SK-N-SH (cell line): Measurements from ENCODE around the gene NUSAP1. TPM values are rescaled to one million over a fixed set of nuclear protein-coding genes. Genes with fewer than 3 reads are reported as not detected.
"Not testable (repeated sequence)": the region's sequence is repeated elsewhere in the genome, so short reads cannot be mapped to it uniquely, and the experiment has no call there.

Experiments used
- CTCF ChIA-PET: fragments of 300-600, 350-600 bp; formaldehyde crosslinking; extraction: SDS; loops from one replicate; lab custom pipeline; 2021; lab: Yijun Ruan, JAX
- POLR2A ChIA-PET: fragments of 350-600 bp; sonication (Branson Sonifier 250); formaldehyde crosslinking; extraction: SDS; loops from one replicate; lab custom pipeline; 2020; ENCODE audit warnings: antibody characterized with exemption, inconsistent platforms; lab: Yijun Ruan, JAX
- DNase-seq: peaks from one replicate; pipeline ENCODE4 v3.0.0; 2012
- H2AFZ ChIP-seq: fragments of 200-600 bp; sonication (generic); 2 replicates; pipeline ENCODE4 v1.8.1; 2016; ENCODE audit warnings: antibody characterized with exemption, mild to moderate bottlenecking, low read depth
- H3F3A ChIP-seq: fragments of 200-600 bp; sonication (generic); replicated peaks from 2 replicates; pipeline ENCODE3; 2016; ENCODE audit warnings: antibody characterized with exemption, mild to moderate bottlenecking; ENCODE audit not compliant: insufficient read depth
- H3K27ac ChIP-seq, 2 experiments: fragments of 200-500 bp in 1 of 2; fragments of 200-600 bp in 1 of 2; sonication (Bioruptor generic) in 1 of 2; sonication (generic), shearing (Covaris generic) in 1 of 2; 2 replicates each; pipeline versions ENCODE4 v1.5.1 to v1.6.1; 2014 to 2016; ENCODE audit warnings: low read depth in 2 of 2, inconsistent platforms in 1 of 2, low read length in 1 of 2, mild to moderate bottlenecking in 1 of 2, mixed read lengths in 1 of 2
- H3K27me3 ChIP-seq: fragments of 200-600 bp; sonication (generic), shearing (Covaris generic); 2 replicates; pipeline ENCODE4 v1.6.1; 2016; ENCODE audit warnings: mixed run types; ENCODE audit not compliant: insufficient read depth
- H3K36me3 ChIP-seq, 2 experiments: fragments of 200-500 bp in 1 of 2; fragments of 200-600 bp in 1 of 2; sonication (Bioruptor generic) in 1 of 2; sonication (generic) in 1 of 2; replicated peaks in 1 of 2; 2 replicates each; pipeline versions ENCODE3 to v1.5.1; 2014 to 2016; ENCODE audit warnings: low read length in 1 of 2, mild to moderate bottlenecking in 1 of 2; ENCODE audit not compliant: insufficient read depth in 2 of 2, control insufficient read depth in 1 of 2
- H3K4me1 ChIP-seq, 2 experiments: fragments of 200-500 bp in 1 of 2; fragments of 200-600 bp in 1 of 2; sonication (Bioruptor generic) in 1 of 2; sonication (generic), shearing (Covaris generic) in 1 of 2; 2 replicates each; pipeline versions ENCODE4 v1.5.1 to v1.6.1; 2014 to 2016; ENCODE audit warnings: low read depth in 1 of 2, low read length in 1 of 2, mixed run types in 1 of 2; ENCODE audit not compliant: insufficient read depth in 2 of 2, control insufficient read depth in 1 of 2
- H3K4me2 ChIP-seq: fragments of 200-600 bp; sonication (generic), shearing (Covaris generic); 2 replicates; pipeline ENCODE4 v1.6.1; 2017; ENCODE audit warnings: mixed run types
- H3K4me3 ChIP-seq, 2 experiments: fragments of 200-500 bp in 1 of 2; fragments of 200-600 bp in 1 of 2; sonication (Bioruptor generic) in 1 of 2; sonication (generic), shearing (Covaris generic) in 1 of 2; 2 replicates each; pipeline versions ENCODE4 v1.5.1 to v1.8.1; 2014 to 2016; ENCODE audit warnings: low read depth in 2 of 2, inconsistent platforms in 1 of 2, low read length in 1 of 2, mild to moderate bottlenecking in 1 of 2, mixed read lengths in 1 of 2, moderate library complexity in 1 of 2
- H3K79me2 ChIP-seq: fragments of 200-600 bp; sonication (generic); 2 replicates; pipeline ENCODE4 v1.8.1; 2017; ENCODE audit warnings: mild to moderate bottlenecking; ENCODE audit not compliant: insufficient read depth
- H3K9ac ChIP-seq: fragments of 200-600 bp; sonication (generic); 2 replicates; pipeline ENCODE4 v1.6.1; 2017; ENCODE audit warnings: mixed run types
- H3K9me2 ChIP-seq: fragments of 200-600 bp; sonication (generic); 2 replicates; pipeline ENCODE4 v1.6.1; 2017; ENCODE audit warnings: mixed run types
- H3K9me3 ChIP-seq: fragments of 200-600 bp; sonication (generic); 2 replicates; pipeline ENCODE4 v1.6.1; 2017; ENCODE audit warnings: mixed run types, mild to moderate bottlenecking, moderate library complexity
- H4K20me1 ChIP-seq: fragments of 200-600 bp; sonication (generic); 2 replicates; pipeline ENCODE4 v1.6.1; 2017; ENCODE audit warnings: mild to moderate bottlenecking, mixed run types; ENCODE audit not compliant: insufficient read depth
- EZH2phosphoT487 ChIP-seq: fragments of 200-600 bp; sonication (generic); IDR thresholded peaks from 2 replicates; pipeline ENCODE4 v1.6.1; 2017; ENCODE audit warnings: low read depth, mixed run types, mild to moderate bottlenecking, antibody characterized with exemption, moderate library complexity, borderline replicate concordance
- NRF1 ChIP-seq: IDR thresholded peaks from 2 replicates; pipeline ENCODE4 v1.6.1; 2012; ENCODE audit warnings: low read depth, mild to moderate bottlenecking, low read length
- WGBS: methylation state at CpG from one replicate; pipeline ENCODE4 v1.1.6; 2017; ENCODE audit warnings: low lambda C conversion rate; 5-methylcytosine and 5-hydroxymethylcytosine counted together
- polyA plus RNA-seq, 3 experiments: library from polyadenylated mRNA; depleted of rRNA; stranded (reverse); fragments of >200 nt; gene quantifications; 2 replicates each; pipeline ENCODE4 v1.2.3, GENCODE V29; 2012
- TF ChIP-seq, protein P1 (sequence below): fragments of 200-600 bp; sonication (generic); IDR thresholded peaks from 2 replicates; pipeline ENCODE4 v1.6.1; 2017; ENCODE audit warnings: antibody characterized with exemption, mild to moderate bottlenecking, moderate library complexity
- TF ChIP-seq, protein P2 (sequence below): IDR thresholded peaks from 2 replicates; pipeline ENCODE4; 2012
- TF ChIP-seq, protein P3 (sequence below): IDR thresholded peaks from 2 replicates; pipeline ENCODE4 v1.4.0; 2012; ENCODE audit warnings: low read depth

The NUSAP1 gene
- polyA plus RNA-seq, 1 of the 3 experiments (the other 2 are of a cell fraction) = 41.1 TPM

DNA sequence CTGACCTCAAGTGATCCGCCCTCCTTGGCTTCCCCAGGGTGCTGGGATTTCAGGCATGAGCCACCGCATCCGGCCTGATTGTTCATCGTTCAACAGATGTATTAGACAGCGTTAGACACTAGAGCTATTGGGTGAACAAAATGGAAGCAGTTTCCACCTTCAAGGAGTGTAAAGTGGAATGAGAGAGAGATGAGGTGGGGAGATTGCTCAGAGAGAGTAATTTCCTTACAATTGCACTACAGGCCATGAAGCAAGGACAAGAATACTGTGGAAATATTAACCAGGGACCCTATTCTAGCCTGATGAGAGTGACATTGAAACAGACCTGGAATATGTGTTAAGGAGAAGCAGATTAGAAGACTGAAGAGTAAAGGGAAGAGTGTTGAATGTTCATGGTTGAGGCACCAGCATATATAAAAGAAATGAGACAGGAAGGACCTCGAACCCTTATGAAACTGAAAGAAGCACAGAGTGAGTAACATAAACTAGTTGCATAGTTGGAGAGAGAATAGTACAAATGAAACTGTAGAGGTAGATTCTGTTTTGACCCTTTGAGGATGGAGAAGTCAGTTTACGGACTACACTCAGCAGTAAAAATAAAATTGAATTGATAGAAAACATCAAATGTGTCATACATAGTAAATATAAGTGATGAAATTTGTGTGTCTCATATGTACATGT, 91.4 kb downstream of the NUSAP1 start (continued):
- no peak for TF ChIP-seq NRF1

DNA sequence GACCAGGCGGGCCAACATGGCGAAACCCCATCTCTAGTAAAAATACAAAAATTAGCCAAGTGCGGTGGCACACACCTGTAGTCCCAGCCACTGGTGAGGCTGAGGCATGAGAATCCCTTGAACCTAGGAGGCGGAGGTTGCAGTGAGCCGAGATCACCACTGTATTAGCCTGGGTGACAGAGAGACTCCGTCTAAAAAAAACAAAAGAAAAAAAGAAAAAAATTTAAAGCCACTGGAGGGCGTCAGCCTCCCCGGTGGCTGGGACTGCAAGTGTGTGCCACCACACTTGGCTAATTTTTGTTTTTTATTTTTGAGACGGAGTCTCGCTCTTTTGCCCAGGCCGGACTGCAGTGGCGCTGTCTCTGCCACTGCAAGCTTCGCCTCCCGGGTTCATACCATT, 92.1 kb downstream of the NUSAP1 start:
- POLR2A ChIA-PET = no interaction called here
- H3K4me3 ChIP-seq = no peak overlapping the region
- H3K79me2 ChIP-seq = peaks cover 97% of the 10 kb centered on the region
- TF ChIP-seq, protein P1, sequence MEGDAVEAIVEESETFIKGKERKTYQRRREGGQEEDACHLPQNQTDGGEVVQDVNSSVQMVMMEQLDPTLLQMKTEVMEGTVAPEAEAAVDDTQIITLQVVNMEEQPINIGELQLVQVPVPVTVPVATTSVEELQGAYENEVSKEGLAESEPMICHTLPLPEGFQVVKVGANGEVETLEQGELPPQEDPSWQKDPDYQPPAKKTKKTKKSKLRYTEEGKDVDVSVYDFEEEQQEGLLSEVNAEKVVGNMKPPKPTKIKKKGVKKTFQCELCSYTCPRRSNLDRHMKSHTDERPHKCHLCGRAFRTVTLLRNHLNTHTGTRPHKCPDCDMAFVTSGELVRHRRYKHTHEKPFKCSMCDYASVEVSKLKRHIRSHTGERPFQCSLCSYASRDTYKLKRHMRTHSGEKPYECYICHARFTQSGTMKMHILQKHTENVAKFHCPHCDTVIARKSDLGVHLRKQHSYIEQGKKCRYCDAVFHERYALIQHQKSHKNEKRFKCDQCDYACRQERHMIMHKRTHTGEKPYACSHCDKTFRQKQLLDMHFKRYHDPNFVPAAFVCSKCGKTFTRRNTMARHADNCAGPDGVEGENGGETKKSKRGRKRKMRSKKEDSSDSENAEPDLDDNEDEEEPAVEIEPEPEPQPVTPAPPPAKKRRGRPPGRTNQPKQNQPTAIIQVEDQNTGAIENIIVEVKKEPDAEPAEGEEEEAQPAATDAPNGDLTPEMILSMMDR = peak; percentile 16; the same call in 1 of the 2 replicates
- TF ChIP-seq, protein P2, sequence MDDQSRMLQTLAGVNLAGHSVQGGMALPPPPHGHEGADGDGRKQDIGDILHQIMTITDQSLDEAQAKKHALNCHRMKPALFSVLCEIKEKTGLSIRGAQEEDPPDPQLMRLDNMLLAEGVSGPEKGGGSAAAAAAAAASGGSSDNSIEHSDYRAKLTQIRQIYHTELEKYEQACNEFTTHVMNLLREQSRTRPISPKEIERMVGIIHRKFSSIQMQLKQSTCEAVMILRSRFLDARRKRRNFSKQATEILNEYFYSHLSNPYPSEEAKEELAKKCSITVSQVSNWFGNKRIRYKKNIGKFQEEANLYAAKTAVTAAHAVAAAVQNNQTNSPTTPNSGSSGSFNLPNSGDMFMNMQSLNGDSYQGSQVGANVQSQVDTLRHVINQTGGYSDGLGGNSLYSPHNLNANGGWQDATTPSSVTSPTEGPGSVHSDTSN = no peak
- TF ChIP-seq EZH2phosphoT487 = no peak
- TF ChIP-seq, protein P3, sequence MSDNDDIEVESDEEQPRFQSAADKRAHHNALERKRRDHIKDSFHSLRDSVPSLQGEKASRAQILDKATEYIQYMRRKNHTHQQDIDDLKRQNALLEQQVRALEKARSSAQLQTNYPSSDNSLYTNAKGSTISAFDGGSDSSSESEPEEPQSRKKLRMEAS = no peak
- TF ChIP-seq, all 33 proteins: peak for 1
- Histone ChIP-seq H3K9me2 (no peaks in the 10 kb centered on the region), H3K36me3 (peaks cover 0 to 5% of the 10 kb centered on the region in 2 experiments), H3K27ac (no peak overlapping the region), H3K9ac (no peak overlapping the region), H3K9me3 (no peaks in the 10 kb centered on the region), H2AFZ (no peak overlapping the region), H4K20me1 (peaks cover 72% of the 10 kb centered on the region), H3K27me3 (no peaks in the 10 kb centered on the region), H3K4me2 (no peak overlapping the region), H3K4me1 (peaks cover 4 to 8% of the 10 kb centered on the region in 2 experiments; a peak in 3 of 4 replicates), H3F3A (peaks cover 15% of the 10 kb centered on the region)
- DNase-seq = no peak
- 95% methylated on average over 14 of the region's 14 CpGs for WGBS
- CTCF ChIA-PET = no interaction called here

DNA sequence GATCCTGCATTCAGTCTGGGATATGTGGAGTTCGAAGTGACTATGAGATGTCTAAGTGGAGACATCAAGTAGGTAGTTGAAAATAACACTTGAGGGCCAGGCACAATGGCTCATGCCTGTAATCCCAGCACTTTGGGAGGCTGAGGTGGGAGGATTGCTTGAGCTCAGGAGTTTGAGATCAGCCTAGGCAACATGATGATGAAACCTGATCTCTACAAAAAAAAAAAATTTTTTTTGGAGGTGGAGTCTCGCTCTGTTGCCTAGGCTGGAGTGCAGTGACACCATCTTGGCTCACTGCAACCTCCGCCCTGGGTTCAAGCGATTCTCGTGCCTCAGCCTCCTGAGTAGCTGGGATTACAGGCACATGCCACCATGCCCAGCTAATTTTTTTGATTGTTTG, 93.2 kb downstream of the NUSAP1 start:
- H3K27ac ChIP-seq, H3K4me1 ChIP-seq, DNase-seq, H2AFZ ChIP-seq, H3K4me2 ChIP-seq, H3K27me3 ChIP-seq, POLR2A ChIA-PET, CTCF ChIA-PET, H3K9me3 ChIP-seq, H3K4me3 ChIP-seq, H3K9me2 ChIP-seq, H3K9ac ChIP-seq, H3K36me3 ChIP-seq: not testable (repeated sequence)
- Histone ChIP-seq H3K79me2 (peaks cover 96% of the 10 kb centered on the region), H3F3A (peaks cover 15% of the 10 kb centered on the region), H4K20me1 (peaks cover 61% of the 10 kb centered on the region)
- WGBS = 92% methylated on average over 5 of the region's 5 CpGs
